ENCODE data around the gene IQCH. TPM values are rescaled to one million over a fixed set of nuclear protein-coding genes. Genes with fewer than 3 reads are reported as not detected.

Gene IQCH
- total RNA-seq, 1 donor from 2014 or later: 0.93 TPM

GRCh38 chr15:67386947-67387346 is 132.4 kb downstream of the IQCH start:
- intact Hi-C loops (cut with micrococcal nuclease): no loop called here

- intact Hi-C loops (cut with micrococcal nuclease): no loop called here
Observed at GRCh38 chr15:67389975-67390374, 135.4 kb downstream of the IQCH start.

- intact Hi-C loops (cut with micrococcal nuclease): no loop called here
Observed at GRCh38 chr15:67394873-67395639, 140.5 kb downstream of the IQCH start.

GRCh38 chr15:67396114-67396513 is 141.5 kb downstream of the IQCH start:
- intact Hi-C loops (cut with micrococcal nuclease): no loop called here

GRCh38 chr15:67397139-67397538 is 142.6 kb downstream of the IQCH start:
- intact Hi-C loops (cut with micrococcal nuclease): no loop called here

GRCh38 chr15:67399925-67400324 is 145.3 kb downstream of the IQCH start:
- intact Hi-C loops (cut with micrococcal nuclease): no loop called here

- intact Hi-C loops (cut with micrococcal nuclease): no loop called here
Observed at GRCh38 chr15:67400890-67401289, 146.3 kb downstream of the IQCH start.

GRCh38 chr15:67401336-67401735 is 146.8 kb downstream of the IQCH start:
- intact Hi-C loops (cut with micrococcal nuclease): no loop called here

- intact Hi-C loops (cut with micrococcal nuclease): no loop called here
Observed at GRCh38 chr15:67403428-67404154, 149.0 kb downstream of the IQCH start.

- intact Hi-C loops (cut with micrococcal nuclease): no loop called here
Observed at GRCh38 chr15:67405208-67406191, 150.9 kb downstream of the IQCH start.

GRCh38 chr15:67406257-67406861 is 151.8 kb downstream of the IQCH start:
- intact Hi-C loops (cut with micrococcal nuclease): no loop called here

- intact Hi-C loops (cut with micrococcal nuclease): no loop called here
Observed at GRCh38 chr15:67407786-67408185, 153.2 kb downstream of the IQCH start.

GRCh38 chr15:67409175-67409574 is 154.6 kb downstream of the IQCH start:
- intact Hi-C loops (cut with micrococcal nuclease): no loop called here

- intact Hi-C loops (cut with micrococcal nuclease): no loop called here
Observed at GRCh38 chr15:67411486-67411885, 156.9 kb downstream of the IQCH start.

GRCh38 chr15:67413770-67414390 is 159.3 kb downstream of the IQCH start:
- intact Hi-C loops (cut with micrococcal nuclease): no loop called here

GRCh38 chr15:67415181-67415580 is 160.6 kb downstream of the IQCH start:
- intact Hi-C loops (cut with micrococcal nuclease): no loop called here

- intact Hi-C loops (cut with micrococcal nuclease): no loop called here
Observed at GRCh38 chr15:67416891-67417290, 162.3 kb downstream of the IQCH start.

GRCh38 chr15:67419705-67420104 is 165.1 kb downstream of the IQCH start:
- intact Hi-C loops (cut with micrococcal nuclease): no loop called here

- intact Hi-C loops (cut with micrococcal nuclease): no loop called here
Observed at GRCh38 chr15:67420137-67420536, 165.6 kb downstream of the IQCH start.

GRCh38 chr15:67421105-67421504 is 166.5 kb downstream of the IQCH start:
- intact Hi-C loops (cut with micrococcal nuclease): no loop called here

- intact Hi-C loops (cut with micrococcal nuclease): no loop called here
Observed at GRCh38 chr15:67422296-67422695, 167.7 kb downstream of the IQCH start.
